NCI-H2196 (cell line): ENCODE results near the gene DDX39B.
"Not testable (repeated sequence)": the region's sequence is repeated elsewhere in the genome, so short reads cannot be mapped to it uniquely, and the experiment has no call there.

Experiments used
- DNase-seq: peaks from one replicate; lab custom pipeline; 2025; ENCODE audit not compliant: unreplicated experiment; lab: John Stamatoyannopoulos, UW

The DDX39B gene

GRCh38 chr6:31487674-31488073, 54.1 kb downstream of the DDX39B start:
- not testable (repeated sequence) for DNase-seq

GRCh38 chr6:31486065-31486837, 55.6 kb downstream of the DDX39B start:
- DNase-seq: not testable (repeated sequence)

GRCh38 chr6:31485055-31485454, 56.7 kb downstream of the DDX39B start:
- no peak for DNase-seq

GRCh38 chr6:31483392-31483791, 58.4 kb downstream of the DDX39B start:
- no peak for DNase-seq

- no peak for DNase-seq
Observed at GRCh38 chr6:31480574-31480973, 61.2 kb downstream of the DDX39B start.
